ENCODE data around the gene GOLPH3.

The GOLPH3 gene

DNA sequence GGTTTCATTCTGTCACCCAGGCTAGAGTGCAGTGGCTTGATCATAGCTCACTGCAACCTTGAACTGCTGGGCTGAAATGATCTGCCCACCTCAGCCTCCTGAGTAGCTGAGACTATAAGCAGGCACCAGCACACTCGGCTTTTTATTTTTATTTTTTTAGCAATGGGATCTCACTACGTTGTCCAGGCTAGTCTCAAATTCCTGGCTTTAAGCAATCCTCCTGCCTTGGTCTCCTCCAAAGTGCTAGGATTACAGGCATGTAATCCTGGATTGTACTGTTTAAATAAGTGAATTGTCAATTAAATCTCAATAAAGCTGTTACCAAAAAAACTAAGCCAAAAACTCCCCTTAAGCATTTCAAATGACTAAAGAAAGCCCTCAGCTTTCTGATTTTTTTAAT is 18.9 kb downstream of the GOLPH3 start:
- no peaks in the 10 kb centered on the region for H3K4me1 Mint-ChIP-seq
- no peak overlapping the region for H3K27ac Mint-ChIP-seq
- H3K9me3 Mint-ChIP-seq, result peaks cover 10% of the 10 kb centered on the region
- DNase-seq, result no peak
- no peaks in the 10 kb centered on the region for H3K27me3 Mint-ChIP-seq (ENCODE audit: low read depth, poor library complexity)
- H3K36me3 Mint-ChIP-seq (ENCODE audit: low read depth), result peaks cover 36% of the 10 kb centered on the region
- no peak overlapping the region for H3K4me3 Mint-ChIP-seq
- TF ChIP-seq, protein P1, sequence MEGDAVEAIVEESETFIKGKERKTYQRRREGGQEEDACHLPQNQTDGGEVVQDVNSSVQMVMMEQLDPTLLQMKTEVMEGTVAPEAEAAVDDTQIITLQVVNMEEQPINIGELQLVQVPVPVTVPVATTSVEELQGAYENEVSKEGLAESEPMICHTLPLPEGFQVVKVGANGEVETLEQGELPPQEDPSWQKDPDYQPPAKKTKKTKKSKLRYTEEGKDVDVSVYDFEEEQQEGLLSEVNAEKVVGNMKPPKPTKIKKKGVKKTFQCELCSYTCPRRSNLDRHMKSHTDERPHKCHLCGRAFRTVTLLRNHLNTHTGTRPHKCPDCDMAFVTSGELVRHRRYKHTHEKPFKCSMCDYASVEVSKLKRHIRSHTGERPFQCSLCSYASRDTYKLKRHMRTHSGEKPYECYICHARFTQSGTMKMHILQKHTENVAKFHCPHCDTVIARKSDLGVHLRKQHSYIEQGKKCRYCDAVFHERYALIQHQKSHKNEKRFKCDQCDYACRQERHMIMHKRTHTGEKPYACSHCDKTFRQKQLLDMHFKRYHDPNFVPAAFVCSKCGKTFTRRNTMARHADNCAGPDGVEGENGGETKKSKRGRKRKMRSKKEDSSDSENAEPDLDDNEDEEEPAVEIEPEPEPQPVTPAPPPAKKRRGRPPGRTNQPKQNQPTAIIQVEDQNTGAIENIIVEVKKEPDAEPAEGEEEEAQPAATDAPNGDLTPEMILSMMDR (IDR thresholded peaks at IDR 0.05), result no peak

DNA sequence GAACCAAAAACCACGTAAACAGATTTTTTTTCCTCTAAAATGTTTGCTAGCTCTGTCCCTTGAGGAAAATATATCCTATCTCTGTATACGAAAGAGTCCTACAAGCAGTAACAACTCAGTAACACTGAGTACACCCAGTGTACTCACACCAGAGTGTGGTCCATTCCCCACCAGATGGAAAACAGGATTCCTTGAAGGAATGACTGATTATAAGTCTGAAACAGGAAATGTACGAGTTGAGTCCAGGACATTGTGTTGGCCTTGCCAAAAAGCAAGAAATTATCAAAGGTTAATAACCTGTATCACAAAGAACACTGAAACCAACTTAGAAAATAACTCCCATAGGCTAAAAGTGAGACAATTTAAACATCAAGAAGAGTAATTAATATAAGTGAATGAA is 20.4 kb downstream of the GOLPH3 start:
- no peak for DNase-seq
- Mint-ChIP-seq H3K9me3 (peaks cover 10% of the 10 kb centered on the region), H3K4me1 (no peaks in the 10 kb centered on the region), H3K4me3 (no peak overlapping the region), H3K27me3 (ENCODE audit: low read depth, poor library complexity) (no peaks in the 10 kb centered on the region), H3K36me3 (ENCODE audit: low read depth) (peaks cover 44% of the 10 kb centered on the region), H3K27ac (no peak overlapping the region)
- TF ChIP-seq, protein P1 (IDR thresholded peaks at IDR 0.05), result no peak

DNA sequence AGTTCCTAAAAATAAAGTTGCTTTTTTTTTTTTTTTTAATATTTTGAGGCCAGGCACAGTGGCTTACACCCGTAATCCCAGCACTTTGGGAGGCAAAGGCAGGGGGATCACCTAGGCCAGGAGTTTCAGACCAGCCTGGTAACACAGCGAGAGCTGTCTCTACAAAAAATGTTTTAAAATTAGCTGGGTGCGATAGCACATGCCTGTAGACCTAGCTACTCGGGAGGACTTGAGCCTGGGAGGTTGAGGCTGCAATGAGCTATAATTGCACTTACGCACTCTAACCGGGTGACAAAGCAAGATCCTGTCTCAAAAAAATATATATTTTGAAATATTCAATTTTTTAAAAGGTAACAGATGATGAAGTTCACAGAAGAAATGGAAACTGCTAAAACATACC is 22.9 kb downstream of the GOLPH3 start:
- Mint-ChIP-seq H3K27ac (no peak overlapping the region), H3K36me3 (ENCODE audit: low read depth) (peaks cover 49% of the 10 kb centered on the region), H3K4me1 (no peaks in the 10 kb centered on the region), H3K9me3 (peaks cover 10% of the 10 kb centered on the region), H3K4me3 (no peak overlapping the region), H3K27me3 (ENCODE audit: low read depth, poor library complexity) (no peaks in the 10 kb centered on the region)
- DNase-seq, result no peak
- TF ChIP-seq, protein P1 (IDR thresholded peaks at IDR 0.05), result no peak

DNA sequence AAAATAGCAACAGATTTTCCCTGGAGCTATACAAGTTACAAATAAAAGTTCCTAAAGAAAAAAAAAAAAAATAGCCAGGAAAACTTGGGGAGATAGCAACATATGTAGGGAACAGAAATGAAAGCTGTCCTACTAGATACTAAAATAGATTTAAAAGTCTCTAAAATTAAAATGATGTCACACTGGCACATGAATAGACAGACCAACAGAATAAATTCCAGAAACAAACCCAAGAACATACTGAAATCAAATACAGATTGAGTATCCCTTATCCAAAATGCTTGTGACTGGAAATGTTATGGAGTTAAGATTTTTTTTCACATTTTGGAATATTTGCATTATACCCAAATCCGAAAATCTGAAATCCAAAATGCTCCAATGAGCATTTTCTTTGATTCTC is 23.8 kb downstream of the GOLPH3 start:
- TF ChIP-seq, protein P1 (IDR thresholded peaks at IDR 0.05), result no peak
- Mint-ChIP-seq H3K4me1 (no peaks in the 10 kb centered on the region), H3K27me3 (ENCODE audit: low read depth, poor library complexity) (no peaks in the 10 kb centered on the region), H3K9me3 (peaks cover 10% of the 10 kb centered on the region), H3K4me3 (no peak overlapping the region), H3K36me3 (ENCODE audit: low read depth) (peaks cover 51% of the 10 kb centered on the region), H3K27ac (no peak overlapping the region)
- DNase-seq, result no peak

DNA sequence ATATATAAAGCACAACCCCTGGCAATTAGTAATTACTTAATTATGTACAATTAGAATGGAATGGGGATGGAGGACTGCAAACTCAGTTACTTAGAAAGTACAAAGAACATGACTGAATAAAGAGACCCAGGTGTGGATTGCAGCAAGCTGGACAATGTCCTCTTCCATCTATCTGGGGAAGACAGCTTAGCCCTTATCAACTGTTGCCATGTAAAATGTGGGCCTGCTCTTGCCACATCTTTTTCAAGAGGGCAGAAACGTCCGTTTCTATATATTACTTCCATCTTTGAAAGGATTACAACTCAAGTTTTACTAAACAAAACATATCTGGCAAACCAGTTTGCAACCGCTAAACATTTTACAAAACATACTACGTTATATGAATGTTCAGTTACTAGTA is 26.2 kb downstream of the GOLPH3 start:
- TF ChIP-seq, protein P1 (IDR thresholded peaks at IDR 0.05), result no peak
- no peaks in the 10 kb centered on the region for H3K27me3 Mint-ChIP-seq (ENCODE audit: low read depth, poor library complexity)
- H3K4me1 Mint-ChIP-seq, result no peaks in the 10 kb centered on the region
- DNase-seq, result no peak
- no peak overlapping the region for H3K27ac Mint-ChIP-seq
- H3K4me3 Mint-ChIP-seq, result no peak overlapping the region
- H3K36me3 Mint-ChIP-seq (ENCODE audit: low read depth), result peaks cover 55% of the 10 kb centered on the region
- H3K9me3 Mint-ChIP-seq, result peaks cover 24% of the 10 kb centered on the region

DNA sequence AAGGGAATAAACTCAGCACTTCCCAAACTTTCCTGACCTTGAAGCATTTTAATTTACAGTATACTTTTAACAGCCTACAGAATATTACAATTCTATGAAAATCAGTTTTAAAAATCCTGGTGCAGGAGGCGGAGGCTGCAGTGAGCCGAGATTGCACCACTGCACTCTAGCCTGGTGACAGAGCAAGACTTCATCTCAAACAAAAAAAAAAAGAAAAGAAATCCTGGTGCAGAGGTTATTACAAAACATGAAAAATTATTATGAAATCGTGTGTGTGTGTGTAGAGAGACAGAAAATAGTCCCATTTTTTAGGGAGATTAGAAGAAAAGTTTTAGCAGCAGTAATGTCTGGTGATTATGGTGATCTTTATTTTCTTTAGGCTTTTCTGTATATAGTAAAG is 26.9 kb downstream of the GOLPH3 start:
- no peak for DNase-seq

More for the DNA sequence above, 26.9 kb downstream of the GOLPH3 start:
- H3K36me3 Mint-ChIP-seq (ENCODE audit: low read depth), result peaks cover 54% of the 10 kb centered on the region
- H3K27ac Mint-ChIP-seq, result no peak overlapping the region
- H3K4me1 Mint-ChIP-seq, result no peaks in the 10 kb centered on the region
- no peaks in the 10 kb centered on the region for H3K27me3 Mint-ChIP-seq (ENCODE audit: low read depth, poor library complexity)
- peaks cover 25% of the 10 kb centered on the region for H3K9me3 Mint-ChIP-seq
- no peak overlapping the region for H3K4me3 Mint-ChIP-seq
- TF ChIP-seq, protein P1 (IDR thresholded peaks at IDR 0.05), result no peak
